RWPE2 (cell line): Measurements from ENCODE around the gene LYPD6.
A peak's percentile ranks its signal among the peaks of the same experiment; 100 is the strongest.
"Not testable (repeated sequence)": the region's sequence is repeated elsewhere in the genome, so short reads cannot be mapped to it uniquely, and the experiment has no call there.

Source experiments
- ATAC-seq: fragments of 200-7000 bp; cut with Tn5 transposase; 3 replicates; pipeline ENCODE4 v1.9.1; 2021; ENCODE audit warnings: low read depth
- DNase-seq: peaks from one replicate; pipeline ENCODE4 v3.0.0-alpha.2; 2020; ENCODE audit warnings: low spot score
- H3K27ac ChIP-seq: fragments of 450-650 bp; 2 replicates; pipeline ENCODE4 v1.5.1; 2017; ENCODE audit warnings: mild to moderate bottlenecking; ENCODE audit not compliant: poor library complexity, severe bottlenecking
- H3K27me3 ChIP-seq: fragments of 250-450 bp; sonication (Bioruptor Pico); 2 replicates; pipeline ENCODE4 v1.5.1; 2021; ENCODE audit warnings: mild to moderate bottlenecking, moderate library complexity; ENCODE audit not compliant: insufficient read depth, poor library complexity, severe bottlenecking
- H3K36me3 ChIP-seq: fragments of 250-450 bp; sonication (Bioruptor Pico); 2 replicates; pipeline ENCODE4 v1.5.1; 2020; ENCODE audit warnings: low read depth, mild to moderate bottlenecking, moderate library complexity
- H3K4me1 ChIP-seq: fragments of 250-450 bp; sonication (Bioruptor Pico); 2 replicates; pipeline ENCODE4 v1.5.1; 2021; ENCODE audit warnings: mild to moderate bottlenecking, moderate library complexity; ENCODE audit not compliant: insufficient read depth, poor library complexity, severe bottlenecking
- H3K4me3 ChIP-seq: fragments of 250-450 bp; sonication (Bioruptor Pico); 2 replicates; pipeline ENCODE4 v1.5.1; 2021; ENCODE audit warnings: mild to moderate bottlenecking, moderate library complexity; ENCODE audit not compliant: severe bottlenecking
- H3K9me3 ChIP-seq: fragments of 250-450 bp; sonication (Bioruptor Pico); 2 replicates; pipeline ENCODE4 v1.5.1; 2021; ENCODE audit warnings: mild to moderate bottlenecking, moderate library complexity; ENCODE audit not compliant: severe bottlenecking
- CTCF ChIP-seq: fragments of 450-650 bp; IDR thresholded peaks from one replicate; pipeline ENCODE4 v1.5.1; 2017; ENCODE audit warnings: mild to moderate bottlenecking, moderate library complexity; ENCODE audit not compliant: poor library complexity, severe bottlenecking

LYPD6 gene

GRCh38 chr2:149315461-149315860, 14.9 kb upstream of the LYPD6 start:
- H3K27me3 ChIP-seq = no peaks in the 10 kb centered on the region
- no peak for TF ChIP-seq CTCF
- ATAC-seq (no peak), DNase-seq (no peak)
- H3K9me3 ChIP-seq = no peaks in the 10 kb centered on the region
- H3K4me3 ChIP-seq = no peak overlapping the region
- no peaks in the 10 kb centered on the region for H3K36me3 ChIP-seq
- no peak overlapping the region for H3K27ac ChIP-seq
- H3K4me1 ChIP-seq = peaks cover 5% of the 10 kb centered on the region

- not testable (repeated sequence) for H3K4me1 ChIP-seq, H3K9me3 ChIP-seq, H3K36me3 ChIP-seq, H3K27ac ChIP-seq, H3K4me3 ChIP-seq, H3K27me3 ChIP-seq, ATAC-seq, DNase-seq
Measured at GRCh38 chr2:149318566-149318965, 11.8 kb upstream of the LYPD6 start.

- TF ChIP-seq CTCF = no peak
- no peak for ATAC-seq
- Histone ChIP-seq H3K27ac (no peak overlapping the region), H3K4me1 (no peaks in the 10 kb centered on the region), H3K4me3 (no peak overlapping the region), H3K9me3 (no peaks in the 10 kb centered on the region), H3K27me3 (no peaks in the 10 kb centered on the region), H3K36me3 (no peaks in the 10 kb centered on the region)
- no peak for DNase-seq
Measured at GRCh38 chr2:149320362-149320761, 10.0 kb upstream of the LYPD6 start.

GRCh38 chr2:149329068-149329467, 1.3 kb upstream of the LYPD6 start:
- ATAC-seq = no peak
- no peaks in the 10 kb centered on the region for H3K36me3 ChIP-seq
- no peaks in the 10 kb centered on the region for H3K27me3 ChIP-seq
- peaks cover 3% of the 10 kb centered on the region for H3K4me1 ChIP-seq
- no peak for DNase-seq
- no peaks in the 10 kb centered on the region for H3K9me3 ChIP-seq
- peak overlapping the region; percentile 58 for H3K27ac ChIP-seq
- TF ChIP-seq CTCF = peak; percentile 37
- H3K4me3 ChIP-seq = no peak overlapping the region

- H3K27ac ChIP-seq = peak overlapping the region; percentile 58
- peak; percentile 77 for DNase-seq
- H3K4me3 ChIP-seq = peak overlapping the region; percentile 91
- ATAC-seq = peak; percentile 73
- no peaks in the 10 kb centered on the region for H3K9me3 ChIP-seq
- H3K27me3 ChIP-seq = no peaks in the 10 kb centered on the region
- H3K36me3 ChIP-seq = no peaks in the 10 kb centered on the region
- H3K4me1 ChIP-seq = peaks cover 3% of the 10 kb centered on the region
- peak; percentile 38 for TF ChIP-seq CTCF
Measured at GRCh38 chr2:149329489-149330126, 779 bp upstream of the LYPD6 start.
